Kidney (tissue), 14 donors: Measurements from ENCODE around the gene BRD7. TPM values are rescaled to one million over a fixed set of nuclear protein-coding genes. Genes with fewer than 3 reads are reported as not detected.

Source experiments
- DNase-seq, 5 donors: peaks; one replicate each; pipeline ENCODE4 v3.0.0-alpha.2; 2013 to 2020
- FAIRE-seq: peaks from 2 replicates; lab custom pipeline; 2012; peaks lifted over from hg19 to GRCh38; lab: Jason Lieb, UNC
- H3K27ac ChIP-seq, 2 donors: one replicate each; pipeline ENCODE4 v1.7.0; 2013; ENCODE audit warnings: low read depth in 2 of 2, low read length in 2 of 2, inconsistent platforms in 1 of 2
- H3K27me3 ChIP-seq: one replicate; pipeline ENCODE4 v1.7.1; 2013; ENCODE audit warnings: low read length, inconsistent platforms; ENCODE audit not compliant: control insufficient read depth, insufficient read depth
- H3K36me3 ChIP-seq, 3 donors: one replicate each; pipeline versions ENCODE4 v1.7.0 to v1.7.1; 2013; ENCODE audit warnings: low read length in 3 of 3, control low read depth in 1 of 3, inconsistent platforms in 1 of 3; ENCODE audit not compliant: insufficient read depth in 3 of 3, control insufficient read depth in 2 of 3
- H3K4me1 ChIP-seq, 3 donors: one replicate each; pipeline versions ENCODE4 v1.7.0 to v1.7.1; 2013; ENCODE audit warnings: low read length in 3 of 3, inconsistent platforms in 1 of 3, low read depth in 1 of 3; ENCODE audit not compliant: control insufficient read depth in 2 of 3, insufficient read depth in 2 of 3
- H3K4me3 ChIP-seq, 3 donors: one replicate each; pipeline versions ENCODE4 v1.7.0 to v1.8.1; 2013; ENCODE audit warnings: low read length in 3 of 3, control low read depth in 1 of 3, inconsistent platforms in 1 of 3
- H3K9ac ChIP-seq, 3 donors: one replicate each; pipeline versions ENCODE4 v1.7.0 to v1.7.1; 2013; ENCODE audit warnings: low read length in 3 of 3, control low read depth in 1 of 3, inconsistent platforms in 1 of 3
- H3K9me3 ChIP-seq, 3 donors: one replicate each; pipeline versions ENCODE4 v1.7.0 to v1.7.1; 2013; ENCODE audit warnings: low read length in 3 of 3, control low read depth in 1 of 3, inconsistent platforms in 1 of 3; ENCODE audit not compliant: control insufficient read depth in 2 of 3, insufficient read depth in 1 of 3
- intact Hi-C: fragments of 100-400 bp; cut with DNase I; formaldehyde crosslinking; loops from one replicate; pipeline ENCODE4 v1.11.1; 2022
- polyA plus RNA-seq: library from polyadenylated mRNA; stranded (reverse); fragments of 350-450 nt; fragmentation: Illumina TruSeq; extraction: RNeasy Lipid Tissue Mini Kit (QIAGEN cat#74804); gene quantifications from one replicate; pipeline ENCODE4 v1.2.3, GENCODE V29; 2014; ENCODE audit warnings: low read depth, low replicate concordance; ENCODE audit not compliant: insufficient read depth
- total RNA-seq: library from RNA; stranded (reverse); fragmentation: NEBNext Ultra II Directional; extraction: Animal tissue kit (Norgen Biotek cat#: 25700); gene quantifications from one replicate; pipeline ENCODE4 v1.2.1, GENCODE V29; 2021
- TF ChIP-seq, protein P1 (sequence below): IDR thresholded peaks from 3 replicates; pipeline ENCODE4 v1.5.1; 2012; ENCODE audit warnings: mild to moderate bottlenecking, moderate library complexity, borderline replicate concordance; ENCODE audit not compliant: insufficient read depth; ENCODE audit errors: extremely low read depth
- donor health status: control.
- donor health status: control.
- donor health status: control.
- donor health status: control.
- donor health status: control.
- donor health status: DM: yes; HTN: yes; CAD: no.
- donor health status: Normal renal cell carcinoma (clear cell type).

BRD7 gene
- total and polyA plus RNA-seq, 2 donors from 2014 or later: 44.1 to 68.0 TPM

DNA sequence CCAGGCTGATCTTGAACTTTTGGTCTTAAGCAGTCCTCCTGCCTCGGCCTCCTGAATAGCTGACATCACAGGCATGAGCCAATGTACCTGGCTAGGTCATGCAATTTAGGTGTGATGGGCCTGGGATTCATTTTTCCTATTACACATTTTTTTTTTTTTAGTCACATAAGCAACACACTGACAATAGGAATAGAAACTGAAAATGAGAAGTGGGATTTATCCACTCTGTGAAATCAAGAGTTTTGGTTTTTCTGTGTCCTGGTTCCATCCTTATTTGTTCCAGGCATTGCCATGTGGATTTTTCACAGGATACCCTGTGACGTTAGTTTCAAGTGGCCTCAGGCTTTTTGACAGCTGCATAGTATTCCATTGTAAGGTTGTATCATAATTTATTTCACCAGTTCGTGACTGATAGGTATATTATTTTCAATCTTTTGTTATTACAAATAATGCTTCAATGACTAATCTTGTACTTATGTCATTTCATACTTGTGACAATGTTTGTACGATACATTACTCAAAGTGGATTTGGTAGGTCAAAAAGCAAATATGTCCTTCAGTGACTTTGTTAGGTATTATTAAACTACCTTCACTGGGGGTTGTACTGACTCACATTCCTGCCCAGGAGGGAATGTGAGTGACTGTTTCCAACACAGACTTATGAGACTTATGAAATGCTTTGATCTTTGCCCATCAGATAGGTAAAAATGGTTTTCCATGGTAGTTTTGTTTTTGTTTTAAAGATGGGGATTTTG is 91.8 kb downstream of the BRD7 start:
- no peak overlapping the region for H3K4me3 ChIP-seq
- H3K27me3 ChIP-seq: no peaks in the 10 kb centered on the region
- intact Hi-C loops: no loop called here
- TF ChIP-seq, protein P1, sequence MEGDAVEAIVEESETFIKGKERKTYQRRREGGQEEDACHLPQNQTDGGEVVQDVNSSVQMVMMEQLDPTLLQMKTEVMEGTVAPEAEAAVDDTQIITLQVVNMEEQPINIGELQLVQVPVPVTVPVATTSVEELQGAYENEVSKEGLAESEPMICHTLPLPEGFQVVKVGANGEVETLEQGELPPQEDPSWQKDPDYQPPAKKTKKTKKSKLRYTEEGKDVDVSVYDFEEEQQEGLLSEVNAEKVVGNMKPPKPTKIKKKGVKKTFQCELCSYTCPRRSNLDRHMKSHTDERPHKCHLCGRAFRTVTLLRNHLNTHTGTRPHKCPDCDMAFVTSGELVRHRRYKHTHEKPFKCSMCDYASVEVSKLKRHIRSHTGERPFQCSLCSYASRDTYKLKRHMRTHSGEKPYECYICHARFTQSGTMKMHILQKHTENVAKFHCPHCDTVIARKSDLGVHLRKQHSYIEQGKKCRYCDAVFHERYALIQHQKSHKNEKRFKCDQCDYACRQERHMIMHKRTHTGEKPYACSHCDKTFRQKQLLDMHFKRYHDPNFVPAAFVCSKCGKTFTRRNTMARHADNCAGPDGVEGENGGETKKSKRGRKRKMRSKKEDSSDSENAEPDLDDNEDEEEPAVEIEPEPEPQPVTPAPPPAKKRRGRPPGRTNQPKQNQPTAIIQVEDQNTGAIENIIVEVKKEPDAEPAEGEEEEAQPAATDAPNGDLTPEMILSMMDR: no peak
- H3K27ac ChIP-seq: no peak overlapping the region
- no peaks in the 10 kb centered on the region for H3K9me3 ChIP-seq
- no peak overlapping the region for H3K9ac ChIP-seq
- no peaks in the 10 kb centered on the region for H3K36me3 ChIP-seq
- FAIRE-seq: no peak
- peaks cover 0 to 2% (median 0%) of the 10 kb centered on the region in 3 donors for H3K4me1 ChIP-seq
- peak in 1 of 5 donors; percentile 10 for DNase-seq

DNA sequence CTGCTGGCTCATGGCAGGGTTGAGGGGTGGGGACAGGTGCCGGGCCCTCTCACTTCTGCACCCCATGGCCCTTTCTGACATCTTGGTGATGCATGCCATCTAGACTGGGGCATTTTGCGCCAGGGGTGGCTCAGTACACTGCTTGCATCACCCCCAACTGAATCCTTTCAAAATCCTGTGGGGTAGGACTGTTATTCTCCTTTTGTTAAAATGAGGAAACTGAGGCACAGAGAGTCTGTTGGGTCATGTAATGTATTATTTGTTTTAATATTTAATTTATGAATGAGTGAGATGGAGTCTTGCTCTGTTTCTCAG is 92.5 kb downstream of the BRD7 start:
- peaks cover 0 to 2% (median 0%) of the 10 kb centered on the region in 3 donors for H3K4me1 ChIP-seq
- no peak overlapping the region for H3K4me3 ChIP-seq
- FAIRE-seq (no peak), DNase-seq (no peak)
- intact Hi-C loops: no loop called here
- H3K27me3 ChIP-seq: no peaks in the 10 kb centered on the region
- no peaks in the 10 kb centered on the region for H3K9me3 ChIP-seq
- H3K9ac ChIP-seq: no peak overlapping the region
- TF ChIP-seq, protein P1: no peak
- no peaks in the 10 kb centered on the region for H3K36me3 ChIP-seq
- no peak overlapping the region for H3K27ac ChIP-seq

DNA sequence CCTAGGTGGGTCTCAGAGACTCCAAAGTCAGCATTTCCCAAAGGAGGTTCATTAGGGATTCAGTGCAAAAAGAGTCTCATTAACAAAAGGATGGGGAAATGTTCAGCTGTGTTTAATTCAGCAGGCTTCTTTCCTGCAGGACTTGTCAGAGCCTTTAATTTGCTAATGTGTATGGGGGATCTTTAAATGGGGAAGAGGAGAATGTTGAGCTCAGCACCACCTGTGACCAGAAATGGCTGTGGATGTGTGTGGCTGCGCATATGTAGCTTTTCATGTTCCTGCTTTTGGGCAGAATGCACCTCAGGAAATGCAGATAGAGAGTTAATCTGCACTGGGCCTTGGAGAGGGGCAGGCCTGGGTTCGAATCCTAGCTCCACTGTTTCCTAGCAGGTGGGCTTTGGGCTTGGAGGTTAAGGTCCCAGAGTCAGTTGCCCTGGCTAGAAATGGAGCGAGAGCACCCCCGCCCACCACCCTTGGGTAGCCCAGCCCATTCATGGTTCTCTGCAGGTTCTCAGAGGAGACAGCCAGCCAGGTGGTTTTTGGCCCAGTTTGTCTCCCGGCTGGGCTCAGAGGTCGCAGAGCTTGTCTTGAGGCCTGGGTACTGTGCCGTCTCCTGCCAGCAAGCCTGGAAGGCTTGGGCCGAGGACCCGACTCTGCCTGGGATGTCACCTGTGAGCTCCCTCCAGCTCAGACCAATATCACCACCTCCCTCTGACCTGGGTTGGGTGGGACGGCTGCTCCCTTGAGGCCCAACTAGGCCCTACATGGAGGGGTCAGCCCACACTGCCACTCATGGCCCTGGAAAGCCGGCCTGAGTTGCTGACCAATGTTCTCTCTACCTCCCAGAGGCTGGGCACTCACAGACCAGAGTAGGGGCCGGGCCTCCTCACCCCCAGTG is 93.1 kb downstream of the BRD7 start:
- H3K9me3 ChIP-seq: no peaks in the 10 kb centered on the region
- TF ChIP-seq, protein P1: no peak
- no peak overlapping the region for H3K27ac ChIP-seq
- H3K4me1 ChIP-seq: peaks cover 0 to 2% (median 0%) of the 10 kb centered on the region in 3 donors
- no peaks in the 10 kb centered on the region for H3K27me3 ChIP-seq
- no peaks in the 10 kb centered on the region for H3K36me3 ChIP-seq
- peak in 1 of 5 donors; percentile 56 for DNase-seq
- no peak overlapping the region for H3K4me3 ChIP-seq
- intact Hi-C loops: no loop called here
- no peak overlapping the region for H3K9ac ChIP-seq
- no peak for FAIRE-seq
